Right atrium auricular region (tissue), 2 donors: Measurements from ENCODE around the gene FHDC1. TPM values are rescaled to one million over a fixed set of nuclear protein-coding genes. Genes with fewer than 3 reads are reported as not detected.

Experiments used
- DNase-seq: peaks from one replicate; pipeline ENCODE4 v3.0.0-alpha.2; 2019; ENCODE audit warnings: low spot score
- H3K27ac ChIP-seq, 2 donors: fragments of 200-600 bp; sonication (generic); 1 replicate in 1 of 2; 2 replicates in 1 of 2; pipeline ENCODE4 v1.5.1; 2016 to 2019
- H3K27me3 ChIP-seq, 2 donors: fragments of 200-600 bp; sonication (generic); one replicate each; pipeline versions ENCODE4 v1.5.1 to v1.6.0; 2017 to 2019
- H3K36me3 ChIP-seq: fragments of 200-600 bp; sonication (generic); one replicate; pipeline ENCODE4 v1.5.1; 2016
- H3K4me1 ChIP-seq, 2 donors: fragments of 200-600 bp; sonication (generic); one replicate each; pipeline versions ENCODE4 v1.5.1 to v1.6.0; 2017 to 2019
- H3K4me3 ChIP-seq, 2 donors: fragments of 200-600 bp; sonication (generic); 1 replicate in 1 of 2; 2 replicates in 1 of 2; pipeline ENCODE4 v1.5.1; 2017 to 2019; ENCODE audit warnings: mild to moderate bottlenecking in 1 of 2, moderate library complexity in 1 of 2
- H3K9me3 ChIP-seq, 2 donors: fragments of 200-600 bp; sonication (generic); one replicate each; pipeline ENCODE4 v1.5.1; 2019
- CTCF ChIP-seq, 2 donors: fragments of 200-600 bp; sonication (generic); IDR thresholded peaks; one replicate each; pipeline ENCODE4 v1.5.1; 2019; ENCODE audit warnings: antibody characterized with exemption in 2 of 2
- total RNA-seq, 2 donors: library from RNA; depleted of rRNA; stranded (reverse); fragments of >200 nt; gene quantifications; one replicate each; pipeline ENCODE4 v1.1.0, GENCODE V29; 2016

Gene FHDC1
- total RNA-seq, 2 donors from 2014 or later = 0.33 to 0.90 TPM

DNA sequence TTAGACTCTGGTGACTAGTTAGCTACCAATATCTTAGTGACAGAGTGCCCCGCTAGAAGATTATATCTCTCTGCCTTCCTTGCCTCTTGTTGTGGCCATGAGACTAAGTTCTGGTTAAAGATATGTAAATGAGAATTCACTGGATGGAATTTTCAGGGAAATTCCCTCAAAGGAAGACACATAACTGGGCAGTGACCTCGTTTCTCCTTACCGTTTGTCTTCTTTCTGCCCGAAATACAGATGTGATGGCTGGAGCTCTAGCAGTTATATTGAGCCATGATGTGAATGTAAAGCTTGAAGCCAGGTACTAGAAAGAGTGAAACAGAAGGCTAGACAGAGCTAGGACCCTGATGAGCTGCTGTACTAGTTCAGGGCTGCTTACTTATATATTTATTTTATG, 80.5 kb downstream of the FHDC1 start:
- Histone ChIP-seq H3K36me3 (no peaks in the 10 kb centered on the region), H3K4me3 (no peak overlapping the region), H3K27me3 (no peaks in the 10 kb centered on the region), H3K27ac (no peak overlapping the region), H3K9me3 (no peaks in the 10 kb centered on the region), H3K4me1 (no peaks in the 10 kb centered on the region)
- no peak for TF ChIP-seq CTCF (IDR thresholded peaks at IDR 0.05)
- no peak for DNase-seq

DNA sequence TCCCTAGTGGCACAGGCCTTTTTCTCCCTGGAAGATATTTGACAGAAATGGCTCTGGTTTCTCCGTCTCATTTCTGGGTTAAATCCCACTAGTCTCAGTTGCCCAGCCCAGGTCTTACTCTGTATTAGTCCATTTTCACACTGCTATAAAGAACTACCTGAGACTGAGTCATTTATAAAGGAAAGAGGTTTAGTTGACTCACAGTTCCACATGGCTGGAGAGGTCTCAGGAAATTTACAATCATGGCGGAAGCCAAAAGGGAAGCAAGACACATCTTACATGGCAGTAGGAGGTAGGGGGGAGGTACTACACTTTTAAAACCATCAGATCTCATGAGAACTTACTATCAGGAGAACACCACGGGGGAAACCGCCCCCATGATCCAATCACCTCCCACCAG, 81.9 kb downstream of the FHDC1 start:
- H3K27me3 ChIP-seq = no peaks in the 10 kb centered on the region
- no peaks in the 10 kb centered on the region for H3K36me3 ChIP-seq
- H3K4me1 ChIP-seq = no peaks in the 10 kb centered on the region
- no peaks in the 10 kb centered on the region for H3K9me3 ChIP-seq
- no peak for TF ChIP-seq CTCF (IDR thresholded peaks at IDR 0.05)
- H3K27ac ChIP-seq = no peak overlapping the region
- no peak overlapping the region for H3K4me3 ChIP-seq
- no peak for DNase-seq

DNA sequence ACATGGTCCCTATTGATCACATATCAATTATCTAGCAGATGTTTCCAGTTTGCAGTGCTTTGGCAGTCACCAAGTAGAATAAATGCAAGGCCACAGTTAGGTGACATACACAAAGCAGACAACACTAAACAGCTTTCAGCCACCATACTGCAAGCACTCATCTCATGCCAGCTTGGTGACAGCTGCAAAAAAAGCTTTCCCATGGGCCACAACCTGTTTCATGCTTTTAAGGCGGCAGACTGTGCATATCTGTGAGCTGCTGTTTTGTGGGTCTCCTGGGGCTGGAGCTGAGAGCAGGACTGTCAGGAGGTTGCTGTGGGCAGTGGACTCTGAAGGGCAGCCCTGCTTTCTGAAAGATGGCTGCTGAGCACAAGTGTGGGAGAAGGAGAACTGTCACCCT, 82.6 kb downstream of the FHDC1 start:
- H3K27me3 ChIP-seq = no peaks in the 10 kb centered on the region
- no peaks in the 10 kb centered on the region for H3K9me3 ChIP-seq
- no peaks in the 10 kb centered on the region for H3K4me1 ChIP-seq
- no peak overlapping the region for H3K27ac ChIP-seq
- no peak overlapping the region for H3K4me3 ChIP-seq
- DNase-seq = no peak
- no peak for TF ChIP-seq CTCF (IDR thresholded peaks at IDR 0.05)
- no peaks in the 10 kb centered on the region for H3K36me3 ChIP-seq

GRCh38 chr4:153019906-153020305, 83.8 kb downstream of the FHDC1 start:
- no peak overlapping the region for H3K27ac ChIP-seq
- no peak overlapping the region for H3K4me3 ChIP-seq
- H3K9me3 ChIP-seq = no peaks in the 10 kb centered on the region
- no peaks in the 10 kb centered on the region for H3K36me3 ChIP-seq
- DNase-seq = no peak
- H3K27me3 ChIP-seq = no peaks in the 10 kb centered on the region
- no peaks in the 10 kb centered on the region for H3K4me1 ChIP-seq
- TF ChIP-seq CTCF (IDR thresholded peaks at IDR 0.05) = no peak

GRCh38 chr4:153020457-153020856, 84.3 kb downstream of the FHDC1 start:
- no peak for DNase-seq
- Histone ChIP-seq H3K27ac (no peak overlapping the region), H3K36me3 (no peaks in the 10 kb centered on the region), H3K9me3 (no peaks in the 10 kb centered on the region), H3K4me1 (no peaks in the 10 kb centered on the region), H3K4me3 (no peak overlapping the region), H3K27me3 (no peaks in the 10 kb centered on the region)
- no peak for TF ChIP-seq CTCF (IDR thresholded peaks at IDR 0.05)

DNA sequence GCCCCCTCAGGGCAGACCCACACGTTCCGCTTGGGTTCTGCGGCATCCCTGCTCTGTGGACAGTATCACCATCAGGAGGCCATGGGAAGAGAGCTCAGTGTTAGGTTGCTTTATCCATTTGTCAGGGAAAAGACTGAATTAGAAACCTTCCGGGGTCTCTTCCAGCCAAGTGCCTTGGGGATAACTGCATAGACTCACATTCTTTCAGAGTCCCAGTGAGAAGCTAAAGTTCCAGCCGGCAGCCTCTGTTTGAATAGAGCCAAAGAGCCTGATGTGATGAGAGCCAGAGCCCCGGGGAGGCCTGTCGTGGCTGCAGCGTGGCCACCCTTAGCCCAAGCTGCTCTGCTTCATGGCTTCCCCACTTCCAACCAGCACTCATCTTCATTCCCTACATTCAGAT, 85.2 kb downstream of the FHDC1 start:
- no peak for DNase-seq
- Histone ChIP-seq H3K9me3 (no peaks in the 10 kb centered on the region), H3K27me3 (no peaks in the 10 kb centered on the region), H3K4me3 (no peak overlapping the region), H3K36me3 (no peaks in the 10 kb centered on the region), H3K27ac (no peak overlapping the region), H3K4me1 (no peaks in the 10 kb centered on the region)
- no peak for TF ChIP-seq CTCF (IDR thresholded peaks at IDR 0.05)
